EH (cell line): ENCODE results near the gene OR1I1.
A peak's percentile ranks its signal among the peaks of the same experiment; 100 is the strongest.

Experiments used
- DNase-seq: peaks from one replicate; pipeline ENCODE4 v3.0.0-alpha.2; 2015; ENCODE audit warnings: low read depth

The OR1I1 gene

GRCh38 chr19:15118789-15119494, 36.9 kb downstream of the OR1I1 start:
- no peak for DNase-seq

- no peak for DNase-seq
Measured at GRCh38 chr19:15120135-15121026, 38.4 kb downstream of the OR1I1 start.

- DNase-seq = no peak
Measured at GRCh38 chr19:15122331-15123030, 40.5 kb downstream of the OR1I1 start.

- no peak for DNase-seq
Measured at GRCh38 chr19:15123031-15123890, 41.2 kb downstream of the OR1I1 start.

- no peak for DNase-seq
Measured at GRCh38 chr19:15123900-15124299, 41.9 kb downstream of the OR1I1 start.

GRCh38 chr19:15124572-15125231, 42.7 kb downstream of the OR1I1 start:
- peak; percentile 29 for DNase-seq

- DNase-seq = peak; percentile 98
Measured at GRCh38 chr19:15125232-15126067, 43.4 kb downstream of the OR1I1 start.

GRCh38 chr19:15126131-15126910, 44.3 kb downstream of the OR1I1 start:
- peak; percentile 80 for DNase-seq

GRCh38 chr19:15128162-15128770, 46.3 kb downstream of the OR1I1 start:
- DNase-seq = no peak

GRCh38 chr19:15129856-15130585, 48.0 kb downstream of the OR1I1 start:
- no peak for DNase-seq

GRCh38 chr19:15136234-15136954, 54.4 kb downstream of the OR1I1 start:
- DNase-seq = peak; percentile 71

GRCh38 chr19:15137777-15138176, 55.8 kb downstream of the OR1I1 start:
- peak; percentile 52 for DNase-seq

GRCh38 chr19:15138427-15138826, 56.4 kb downstream of the OR1I1 start:
- DNase-seq = no peak

GRCh38 chr19:15141143-15141542, 59.1 kb downstream of the OR1I1 start:
- no peak for DNase-seq

GRCh38 chr19:15142313-15142712, 60.3 kb downstream of the OR1I1 start:
- DNase-seq = no peak
